AG10803 (cell line): ENCODE measurements around the gene C1QTNF2.

Experiments used
- DNase-seq: peaks from one replicate; pipeline ENCODE4 v3.0.0; 2010; ENCODE audit warnings: low read depth
- H3K4me3 ChIP-seq: 2 replicates; pipeline ENCODE4 v1.5.1; 2011; ENCODE audit warnings: mild to moderate bottlenecking, low read length, control low read depth
- CTCF ChIP-seq: conservative IDR thresholded peaks from 2 replicates; pipeline ENCODE4 v1.5.1; 2011; ENCODE audit warnings: mild to moderate bottlenecking, low read length, control low read depth, inconsistent platforms

C1QTNF2 gene

DNA sequence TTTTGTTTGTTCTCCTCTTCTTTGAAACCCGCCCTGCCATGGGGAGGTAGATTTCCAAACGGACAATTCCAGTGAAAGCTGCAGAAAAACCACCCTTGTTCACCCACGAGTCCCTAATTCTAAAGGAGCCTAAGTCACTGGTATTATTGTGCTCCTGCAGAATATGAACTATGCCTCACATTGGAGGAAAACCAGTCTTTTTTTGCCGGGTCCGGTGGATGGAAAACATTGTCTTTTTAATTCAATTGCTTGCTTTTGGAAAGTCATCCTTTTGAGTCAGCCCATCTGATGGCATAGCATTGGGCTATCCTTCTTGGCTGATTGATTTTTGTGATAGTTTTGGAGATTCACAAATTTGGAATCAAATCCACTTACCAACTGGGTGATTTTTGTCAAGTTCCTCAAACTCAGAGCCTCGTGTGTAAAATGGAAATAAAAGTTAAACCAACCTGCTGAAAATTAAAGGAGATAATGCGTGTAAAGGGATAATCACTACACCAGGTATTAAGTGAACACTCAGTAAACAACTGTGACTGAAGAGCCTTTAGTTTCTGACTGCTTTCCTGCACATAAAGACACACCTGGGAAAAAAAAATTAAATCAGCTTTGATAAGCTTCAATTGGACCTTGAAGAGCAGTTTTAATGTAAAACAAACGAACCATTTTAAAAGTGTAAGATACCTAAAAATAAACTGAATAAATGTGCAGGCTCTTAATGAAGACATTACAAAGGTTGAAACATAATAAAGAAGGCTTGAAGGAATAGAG is 57.3 kb downstream of the C1QTNF2 start:
- no peak for TF ChIP-seq CTCF
- peak overlapping the region; percentile 55 for H3K4me3 ChIP-seq
- DNase-seq = no peak

DNA sequence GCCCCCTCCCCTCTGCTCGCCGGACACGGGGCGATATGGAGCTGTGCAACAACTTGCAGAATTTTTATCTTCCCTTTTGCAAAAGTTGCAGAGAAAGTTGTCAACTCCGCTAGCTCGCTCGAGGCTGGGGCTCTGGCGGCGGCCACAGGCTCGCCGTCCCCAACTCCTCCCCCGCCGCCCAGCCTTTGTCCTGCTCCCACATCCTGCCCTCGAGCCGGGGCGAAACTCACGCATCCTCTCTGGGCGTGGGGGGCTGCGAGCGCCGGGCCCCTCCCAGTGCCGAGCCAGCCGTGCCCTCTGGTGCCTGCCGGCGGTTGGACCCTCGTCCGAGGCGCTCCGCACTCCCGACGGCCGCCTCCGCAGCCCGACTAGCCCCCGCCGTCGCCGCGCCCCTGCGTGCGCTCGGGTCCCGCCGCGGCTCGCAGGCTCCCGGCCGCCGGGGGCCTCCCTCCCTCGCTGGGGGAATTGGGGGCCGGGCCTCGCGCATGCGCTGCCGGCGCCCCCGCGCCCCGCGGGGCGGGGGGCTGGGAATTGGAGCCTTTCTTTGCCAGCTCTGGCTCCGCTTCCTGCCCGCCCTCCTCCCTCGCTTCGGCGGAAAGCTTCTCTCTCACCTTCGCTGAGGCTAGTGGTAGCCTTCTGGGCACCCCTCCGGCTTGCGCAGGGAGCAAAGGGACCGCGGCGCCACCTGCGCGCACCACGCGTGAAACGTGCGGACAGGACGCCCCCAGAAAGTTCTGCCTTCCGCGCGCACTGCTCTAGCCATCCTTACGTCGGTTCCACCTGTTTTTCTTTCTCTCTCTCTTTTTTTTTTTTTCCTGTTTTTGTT is 58.1 kb downstream of the C1QTNF2 start, which contains the start of gene CCNJL:
Gene CCNJL (minus strand): TSS at position 431 of the 826 bp plus-strand sequence. CDS start 641 bp downstream, outside the sequence.
- peak within 1 kb of the TSS; percentile 55 for H3K4me3 ChIP-seq
- TF ChIP-seq CTCF = no peak
- DNase-seq = no peak

DNA sequence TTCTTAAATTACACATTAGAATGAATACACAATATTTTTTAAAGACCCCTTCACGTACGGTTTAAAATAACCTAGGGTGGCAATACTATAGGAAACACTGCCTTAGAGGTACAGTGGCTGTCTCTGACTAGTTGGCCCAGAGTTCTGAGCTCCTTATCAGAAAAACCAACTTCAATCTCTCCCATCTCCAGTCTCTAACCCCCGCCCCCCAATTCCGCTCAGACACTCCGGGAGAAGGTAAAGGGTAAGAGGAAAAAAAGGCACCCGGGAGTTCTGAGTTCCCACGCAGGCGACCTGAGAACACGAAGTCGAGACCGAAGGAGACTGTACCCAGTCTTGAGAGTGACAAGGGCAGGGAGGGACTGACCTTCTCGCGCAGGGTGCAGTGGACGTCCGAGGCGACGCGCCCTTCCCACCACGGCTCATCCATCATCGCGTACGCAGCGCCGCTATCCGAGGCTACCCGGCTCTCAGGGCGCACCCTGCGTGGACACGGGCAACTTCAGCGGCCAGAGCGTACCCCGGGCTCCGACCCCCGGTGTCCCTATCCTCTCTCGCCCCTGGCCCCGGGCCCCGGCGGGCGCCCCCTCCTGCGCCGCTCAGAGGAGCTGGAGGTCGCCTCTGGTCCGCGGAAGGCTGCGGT is 58.8 kb downstream of the C1QTNF2 start:
- peak overlapping the region; percentile 49 for H3K4me3 ChIP-seq
- DNase-seq = no peak
- TF ChIP-seq CTCF = no peak

- TF ChIP-seq CTCF = no peak
- no peak overlapping the region for H3K4me3 ChIP-seq
- no peak for DNase-seq
These were observed 59.7 kb downstream of the C1QTNF2 start for GRCh38 chr5:160310552-160311295.

GRCh38 chr5:160310140-160310539 is 60.3 kb downstream of the C1QTNF2 start:
- no peak for TF ChIP-seq CTCF
- H3K4me3 ChIP-seq = no peak overlapping the region
- DNase-seq = no peak

- no peak for DNase-seq
- H3K4me3 ChIP-seq = no peak overlapping the region
- TF ChIP-seq CTCF = no peak
These were observed 63.7 kb downstream of the C1QTNF2 start for GRCh38 chr5:160306696-160307095.
